Measurements from ENCODE around the gene FRMPD2.

DNA sequence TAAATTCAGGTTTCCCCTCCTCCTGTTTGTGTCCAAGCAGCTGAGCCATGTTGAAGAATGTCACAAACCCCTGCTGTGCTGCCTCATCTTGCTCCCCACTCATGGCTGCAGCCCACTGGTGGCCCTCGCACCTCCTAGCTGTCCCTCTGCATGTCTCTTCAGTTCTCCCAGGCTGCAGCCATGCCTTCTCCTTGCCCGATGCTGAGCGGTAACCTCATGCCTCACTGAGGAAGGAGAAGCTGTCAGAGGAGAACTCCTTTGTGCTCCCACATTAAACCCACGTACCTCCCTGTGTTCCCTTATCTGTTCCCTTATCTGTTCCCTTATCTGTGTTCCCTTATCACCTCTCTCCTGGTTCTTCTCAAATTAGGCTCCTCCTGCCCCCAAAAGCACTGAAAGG lies 10.3 kb upstream of the FRMPD2 start:
- TF ChIP-seq GATA2 (IDR thresholded peaks at IDR 0.05; ENCODE audit: low read depth, low read length) (no peak), GATA3 (IDR thresholded peaks at IDR 0.05; ENCODE audit: low read depth, low read length) (no peak)
